ENCODE data around the gene FXYD1. TPM values are rescaled to one million over a fixed set of nuclear protein-coding genes. Genes with fewer than 3 reads are reported as not detected.

Gene FXYD1
- total RNA-seq, 4 donors from 2014 or later = 18.1 to 214 (median 105) TPM

DNA sequence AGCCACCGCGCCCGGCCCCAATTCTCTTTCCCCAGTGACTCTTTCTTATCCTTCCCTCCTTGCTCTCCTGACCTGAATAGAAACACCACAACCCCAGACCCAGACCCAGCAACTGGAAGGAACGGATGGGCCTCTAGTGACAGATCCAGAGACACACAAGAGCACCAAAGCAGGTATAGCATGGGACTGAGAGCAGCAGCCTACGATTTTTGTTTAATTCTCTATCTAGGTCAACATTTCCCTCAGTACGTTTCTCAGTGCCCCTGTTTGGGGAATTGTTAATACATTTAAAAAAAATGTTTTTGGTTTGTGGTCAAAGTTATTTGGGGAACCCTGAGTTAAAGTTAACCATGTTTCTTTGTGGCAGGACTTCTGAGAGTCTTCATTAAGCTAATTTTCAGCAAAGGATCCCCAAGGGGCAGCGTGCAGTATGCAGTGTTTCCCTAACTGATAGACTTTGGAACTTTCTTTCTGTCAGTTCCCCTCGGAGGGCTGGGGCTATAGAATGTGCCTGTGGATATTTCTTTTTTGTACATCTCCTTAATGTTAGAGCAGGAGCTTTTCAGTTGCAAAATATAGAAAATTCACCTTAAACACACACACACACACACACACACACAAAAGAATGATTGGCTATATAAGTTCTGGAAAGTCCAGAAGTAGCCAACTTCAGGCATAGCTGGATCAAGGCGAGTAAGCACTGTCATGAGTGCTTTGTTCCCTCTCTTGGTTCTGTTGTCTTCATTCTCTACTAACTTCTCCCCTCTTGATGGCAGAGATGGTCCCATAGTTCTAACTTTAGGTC, 22.2 kb downstream of the FXYD1 start:
- Histone ChIP-seq H3K36me3 (no peaks in the 10 kb centered on the region), H3K9me3 (no peaks in the 10 kb centered on the region)
- intact Hi-C loops (cut with DNase I; ENCODE audit: low total_unique reads) = no loop called here

DNA sequence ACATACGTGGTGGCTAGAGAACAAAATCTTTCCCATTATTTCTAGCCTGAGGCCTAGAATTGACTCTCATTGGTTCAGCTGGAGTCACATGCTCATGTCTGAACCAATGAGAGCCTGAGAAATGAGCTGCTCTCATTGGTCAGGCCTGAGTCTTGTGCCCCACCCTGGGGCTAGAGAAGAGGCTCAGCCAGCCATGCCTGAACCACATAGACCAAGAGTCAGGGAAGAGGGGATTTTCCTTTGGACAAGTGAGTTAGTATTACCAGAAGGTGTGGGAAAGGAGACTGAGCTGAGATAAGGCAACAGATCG, 22.8 kb downstream of the FXYD1 start:
- Histone ChIP-seq H3K9me3 (no peaks in the 10 kb centered on the region), H3K4me1 (no peaks in the 10 kb centered on the region), H3K27me3 (no peaks in the 10 kb centered on the region), H3K27ac (no peak overlapping the region), H3K36me3 (no peaks in the 10 kb centered on the region), H3K4me3 (no peak overlapping the region)
- TF ChIP-seq, protein P1, sequence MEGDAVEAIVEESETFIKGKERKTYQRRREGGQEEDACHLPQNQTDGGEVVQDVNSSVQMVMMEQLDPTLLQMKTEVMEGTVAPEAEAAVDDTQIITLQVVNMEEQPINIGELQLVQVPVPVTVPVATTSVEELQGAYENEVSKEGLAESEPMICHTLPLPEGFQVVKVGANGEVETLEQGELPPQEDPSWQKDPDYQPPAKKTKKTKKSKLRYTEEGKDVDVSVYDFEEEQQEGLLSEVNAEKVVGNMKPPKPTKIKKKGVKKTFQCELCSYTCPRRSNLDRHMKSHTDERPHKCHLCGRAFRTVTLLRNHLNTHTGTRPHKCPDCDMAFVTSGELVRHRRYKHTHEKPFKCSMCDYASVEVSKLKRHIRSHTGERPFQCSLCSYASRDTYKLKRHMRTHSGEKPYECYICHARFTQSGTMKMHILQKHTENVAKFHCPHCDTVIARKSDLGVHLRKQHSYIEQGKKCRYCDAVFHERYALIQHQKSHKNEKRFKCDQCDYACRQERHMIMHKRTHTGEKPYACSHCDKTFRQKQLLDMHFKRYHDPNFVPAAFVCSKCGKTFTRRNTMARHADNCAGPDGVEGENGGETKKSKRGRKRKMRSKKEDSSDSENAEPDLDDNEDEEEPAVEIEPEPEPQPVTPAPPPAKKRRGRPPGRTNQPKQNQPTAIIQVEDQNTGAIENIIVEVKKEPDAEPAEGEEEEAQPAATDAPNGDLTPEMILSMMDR (IDR thresholded peaks at IDR 0.05) = no peak
- TF ChIP-seq POLR2A (IDR thresholded peaks at IDR 0.05) = no peak
- intact Hi-C loops (cut with DNase I; ENCODE audit: low total_unique reads) = no loop called here
- no peak for DNase-seq

More for the DNA sequence above, 22.2 kb downstream of the FXYD1 start:
- DNase-seq = no peak
- Histone ChIP-seq H3K4me1 (no peaks in the 10 kb centered on the region), H3K4me3 (no peak overlapping the region), H3K27ac (no peak overlapping the region), H3K27me3 (no peaks in the 10 kb centered on the region)
- TF ChIP-seq, protein P1 (IDR thresholded peaks at IDR 0.05) = no peak
- no peak for TF ChIP-seq POLR2A (IDR thresholded peaks at IDR 0.05)

DNA sequence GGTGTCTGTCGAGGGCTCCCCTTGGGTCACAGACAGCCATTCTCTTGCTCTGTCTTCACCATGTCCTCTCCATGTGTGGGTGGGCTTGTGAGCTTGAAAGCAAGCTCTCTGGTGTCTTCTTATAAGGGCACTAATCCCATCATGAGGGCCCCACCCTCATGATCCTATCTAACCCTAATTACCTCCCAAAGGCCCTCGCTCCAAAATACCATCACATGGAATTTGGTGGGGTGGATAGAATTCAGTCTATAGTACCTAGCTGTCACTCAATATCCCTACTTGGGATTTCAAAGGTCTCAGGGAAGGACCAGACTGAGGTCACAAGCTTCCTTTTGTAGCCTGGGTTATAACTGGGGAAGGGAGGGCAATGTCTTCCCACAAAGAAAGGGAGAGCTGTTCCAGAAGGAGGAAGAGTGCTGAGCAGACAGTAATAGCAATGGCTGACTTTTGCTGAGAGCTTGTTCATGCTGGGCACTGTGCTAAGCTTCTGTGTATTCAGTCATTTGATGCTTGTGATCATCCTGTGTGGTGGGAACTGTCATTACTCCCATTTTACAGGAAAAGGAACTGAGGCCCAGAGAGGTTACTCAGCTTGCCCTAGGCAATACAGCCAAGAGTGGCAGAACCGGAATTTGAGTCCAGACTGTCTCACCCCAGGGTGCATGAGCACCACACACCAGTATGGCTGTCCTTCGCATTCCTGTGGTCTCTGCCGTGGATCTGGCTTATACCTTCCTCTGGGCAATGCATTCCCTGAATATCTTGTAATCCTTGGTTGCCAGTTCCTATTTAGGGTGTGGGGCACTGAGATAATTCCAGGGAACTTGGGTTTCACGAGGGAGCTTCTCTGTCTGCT, 24.1 kb downstream of the FXYD1 start:
- Histone ChIP-seq H3K27ac (no peak overlapping the region), H3K9me3 (no peaks in the 10 kb centered on the region), H3K36me3 (no peaks in the 10 kb centered on the region), H3K4me1 (no peaks in the 10 kb centered on the region), H3K27me3 (no peaks in the 10 kb centered on the region), H3K4me3 (no peak overlapping the region)
- no peak for DNase-seq
- TF ChIP-seq POLR2A (IDR thresholded peaks at IDR 0.05) = no peak
- TF ChIP-seq, protein P1 (IDR thresholded peaks at IDR 0.05) = no peak
- intact Hi-C loops (cut with DNase I; ENCODE audit: low total_unique reads) = no loop called here

DNA sequence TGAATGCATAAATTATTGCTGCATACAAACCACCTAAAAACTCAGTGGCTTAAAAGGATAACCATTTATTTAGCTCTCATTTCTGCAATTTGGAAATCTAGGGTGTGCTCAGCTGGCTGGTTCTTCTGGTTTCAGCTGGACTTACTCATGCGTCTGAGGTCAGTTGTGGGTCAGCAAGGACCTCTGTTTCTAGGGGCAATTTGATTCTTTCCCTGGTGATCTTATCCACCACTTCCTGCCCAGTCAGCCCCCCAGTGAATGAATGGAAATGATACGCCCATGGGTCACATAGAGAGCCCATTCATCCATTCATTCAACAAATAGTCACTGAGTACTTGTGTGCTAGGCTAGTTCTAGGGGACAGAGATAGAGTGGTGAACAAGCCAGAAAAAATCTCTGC, 25.8 kb downstream of the FXYD1 start:
- Histone ChIP-seq H3K4me1 (no peaks in the 10 kb centered on the region), H3K27ac (no peak overlapping the region), H3K4me3 (no peak overlapping the region), H3K36me3 (no peaks in the 10 kb centered on the region), H3K27me3 (no peaks in the 10 kb centered on the region), H3K9me3 (no peaks in the 10 kb centered on the region)
- no peak for TF ChIP-seq POLR2A (IDR thresholded peaks at IDR 0.05)
- TF ChIP-seq, protein P1 (IDR thresholded peaks at IDR 0.05) = no peak
- no peak for DNase-seq
- intact Hi-C loops (cut with DNase I; ENCODE audit: low total_unique reads) = no loop called here

All from uterus (tissue), 4 donors.